Activated naive CD4-positive, alpha-beta T cell (primary cell): Measurements from ENCODE around the gene CAMKMT.

ENCODE experiments used
- DNase-seq, 4 experiments: peaks; one replicate each; lab custom pipeline; 2025; lab: John Stamatoyannopoulos, UW

Gene CAMKMT

DNA sequence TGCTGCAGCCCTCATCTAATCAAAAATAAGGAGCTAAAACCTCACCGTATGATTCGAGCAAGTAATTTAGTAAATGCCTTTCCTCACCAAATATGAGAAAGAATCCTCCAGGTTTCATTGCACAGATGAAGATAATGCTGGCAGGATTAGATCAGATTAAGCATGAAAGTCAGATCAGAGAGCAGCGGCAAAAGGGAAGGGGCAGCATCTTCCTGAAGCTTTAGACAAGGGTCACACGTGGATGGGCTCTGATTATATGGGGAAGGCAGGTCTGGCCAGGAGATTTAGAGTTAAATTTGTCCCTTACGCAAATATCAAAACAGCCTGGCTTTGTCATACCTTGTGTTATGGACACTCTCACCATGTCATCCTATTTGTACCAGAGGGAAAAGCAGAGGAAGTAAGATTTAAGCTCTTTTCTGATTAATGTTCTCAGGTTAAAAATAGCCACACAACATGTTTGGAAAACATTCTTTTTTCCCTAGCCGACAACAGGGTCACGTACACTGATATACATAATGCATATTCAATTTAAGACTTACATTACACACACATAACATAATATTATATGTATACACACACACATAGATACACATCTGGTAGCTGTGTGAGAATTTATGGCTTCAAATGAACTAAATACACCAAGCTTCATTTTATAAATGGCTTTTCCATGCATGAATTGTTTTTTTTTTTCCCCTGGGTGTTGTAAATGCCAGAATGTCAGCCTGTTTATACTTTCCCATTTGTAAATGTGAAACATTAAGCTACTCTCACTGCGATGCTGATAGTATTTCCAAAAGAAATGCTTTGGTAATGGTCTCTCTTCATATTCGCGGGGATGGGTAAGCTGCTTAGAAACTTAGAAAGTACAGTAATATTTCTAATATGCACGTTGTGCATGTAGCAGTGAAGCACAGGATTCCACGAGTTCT is 383.5 kb downstream of the CAMKMT start:
- no peak for DNase-seq

DNA sequence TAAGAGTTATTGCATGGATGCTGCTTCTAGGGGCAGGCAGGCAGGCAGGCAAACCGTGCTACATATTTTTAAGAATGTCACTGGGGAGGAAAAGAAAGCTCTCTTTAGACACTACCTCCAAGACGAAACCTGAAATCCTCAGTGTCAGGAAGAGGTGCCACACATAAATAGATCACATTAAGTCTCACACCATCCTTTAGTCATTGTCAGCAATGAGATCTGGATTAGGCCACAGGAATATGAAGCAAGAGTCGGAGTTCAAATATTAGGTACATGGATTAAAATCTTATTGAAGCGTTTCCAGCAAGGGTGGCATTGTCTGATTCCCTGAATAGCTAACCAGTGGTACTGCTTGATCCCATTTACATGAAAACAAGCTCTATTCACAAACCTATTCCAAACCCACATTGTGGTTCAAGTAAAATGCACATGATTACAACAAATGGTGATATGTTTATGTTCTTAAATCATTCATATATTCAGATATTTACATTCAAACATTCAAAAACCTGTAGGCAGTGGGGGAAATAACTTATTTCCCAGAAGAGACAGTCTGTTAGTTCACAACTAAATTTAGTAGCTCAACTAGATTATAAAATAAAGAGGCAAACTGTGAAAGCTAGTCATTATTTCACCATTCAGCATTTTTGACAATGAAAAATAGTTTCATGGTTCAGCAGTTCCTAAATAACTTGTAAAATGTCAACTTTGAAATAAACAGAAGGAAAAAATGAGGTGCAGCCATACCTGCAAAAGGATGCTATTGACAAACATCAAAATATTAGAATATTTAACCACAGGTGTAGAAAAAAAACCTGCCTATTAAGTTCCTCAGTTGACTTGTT is 384.4 kb downstream of the CAMKMT start:
- DNase-seq = no peak

DNA sequence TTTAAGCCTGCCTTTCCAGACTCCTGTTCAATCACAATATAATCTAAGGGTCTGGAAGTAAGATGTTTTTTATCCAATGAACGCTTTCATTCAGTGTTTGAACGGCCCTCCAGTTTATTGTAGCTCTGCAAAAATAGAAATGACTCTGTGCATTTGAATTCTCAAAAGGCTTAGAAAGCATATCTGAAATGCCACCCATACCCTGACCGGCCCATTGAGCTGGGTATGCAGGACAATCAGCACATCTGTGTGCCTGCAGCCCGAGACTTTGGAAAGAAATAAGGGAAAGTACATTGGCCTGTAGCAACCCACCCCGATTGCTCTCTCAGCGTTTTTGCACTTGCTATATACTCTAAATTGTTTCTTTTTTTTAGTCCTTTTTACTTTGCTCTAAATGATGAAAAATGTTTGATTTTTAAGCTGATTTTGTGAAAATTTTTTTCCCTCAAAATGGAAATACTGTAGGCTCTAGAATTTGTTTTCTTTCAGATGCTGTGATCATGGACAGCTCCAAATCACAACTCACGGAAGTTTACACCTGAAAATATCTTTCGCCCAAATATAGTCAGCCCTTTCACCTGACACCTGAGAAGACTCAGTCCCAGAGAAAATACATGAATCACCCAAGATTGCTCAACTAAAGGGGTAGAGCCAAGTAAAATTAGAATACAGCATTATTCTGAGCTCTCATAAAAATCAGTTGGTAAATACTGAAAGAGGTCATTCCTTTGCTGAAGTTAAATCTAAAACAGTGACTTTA is 385.3 kb downstream of the CAMKMT start:
- no peak for DNase-seq

DNA sequence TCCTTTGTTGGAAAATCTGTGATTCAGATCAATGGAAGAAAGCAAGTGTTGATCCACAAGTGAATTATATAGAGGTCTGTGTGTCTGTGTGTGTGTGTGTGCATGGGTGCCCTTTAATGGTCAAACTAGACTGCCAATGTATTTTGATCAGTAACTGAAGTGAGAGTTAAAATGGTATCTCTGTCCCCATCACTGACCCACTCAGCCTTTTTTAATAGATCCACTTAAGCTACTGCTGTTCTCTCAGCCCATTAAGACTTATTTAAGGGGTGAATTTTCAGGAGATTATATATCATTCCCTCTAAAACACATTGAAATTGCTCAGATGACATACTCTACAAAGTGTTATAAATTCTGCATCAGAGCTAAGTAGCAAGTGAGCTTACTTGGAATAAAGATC is 386.0 kb downstream of the CAMKMT start:
- no peak for DNase-seq

DNA sequence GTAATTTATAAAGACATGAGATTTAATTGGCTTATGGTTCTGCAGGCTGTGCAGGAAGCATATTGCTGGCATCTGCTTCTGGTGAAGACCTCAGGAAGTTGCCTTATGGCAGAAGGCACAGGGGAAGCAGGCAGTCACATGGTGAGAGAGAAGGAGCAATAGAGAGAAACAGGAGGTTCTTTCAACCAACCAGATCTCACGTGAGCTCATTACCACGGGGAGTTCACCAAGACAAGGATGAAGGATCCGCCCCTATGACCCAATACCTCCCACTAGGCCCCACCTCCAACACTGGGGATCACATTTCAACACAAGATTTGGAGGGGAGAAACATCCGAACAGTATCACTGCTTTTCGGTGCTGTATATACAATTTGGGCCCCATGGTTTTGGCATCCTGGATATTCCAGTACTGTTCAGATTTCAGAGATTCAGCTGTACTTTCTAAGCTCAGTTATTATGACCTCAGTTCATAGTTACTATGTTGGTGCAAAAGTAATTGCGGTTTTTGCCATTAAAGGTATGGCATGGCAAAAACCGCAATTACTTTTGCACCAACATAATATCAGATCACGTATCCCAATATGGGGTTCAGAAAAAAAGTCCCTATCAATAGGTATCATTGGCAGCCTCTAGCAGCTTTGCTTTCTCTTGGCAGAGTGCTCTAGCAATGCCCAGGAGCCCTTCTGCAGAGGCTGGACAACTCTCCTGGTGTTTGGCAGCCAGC is 390.2 kb downstream of the CAMKMT start:
- no peak for DNase-seq

DNA sequence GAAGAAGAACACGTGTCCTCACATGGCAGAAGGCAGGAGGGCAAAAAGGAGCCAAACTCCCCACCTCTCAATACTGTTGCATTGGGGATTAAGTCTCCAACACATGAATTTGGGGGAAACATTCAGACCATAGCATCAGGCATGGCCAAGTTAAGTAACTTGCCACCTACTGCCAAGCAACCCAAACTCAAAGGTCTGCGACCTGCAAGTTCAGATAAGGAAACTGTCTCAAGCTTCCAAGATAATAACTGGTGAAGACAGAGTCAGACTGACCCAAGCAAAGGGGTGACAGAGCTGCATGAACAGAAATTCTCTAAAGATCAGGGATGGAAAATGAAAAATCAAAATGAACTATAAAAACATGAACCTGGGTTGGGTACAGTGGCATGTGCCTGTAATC is 391.0 kb downstream of the CAMKMT start:
- no peak for DNase-seq

DNA sequence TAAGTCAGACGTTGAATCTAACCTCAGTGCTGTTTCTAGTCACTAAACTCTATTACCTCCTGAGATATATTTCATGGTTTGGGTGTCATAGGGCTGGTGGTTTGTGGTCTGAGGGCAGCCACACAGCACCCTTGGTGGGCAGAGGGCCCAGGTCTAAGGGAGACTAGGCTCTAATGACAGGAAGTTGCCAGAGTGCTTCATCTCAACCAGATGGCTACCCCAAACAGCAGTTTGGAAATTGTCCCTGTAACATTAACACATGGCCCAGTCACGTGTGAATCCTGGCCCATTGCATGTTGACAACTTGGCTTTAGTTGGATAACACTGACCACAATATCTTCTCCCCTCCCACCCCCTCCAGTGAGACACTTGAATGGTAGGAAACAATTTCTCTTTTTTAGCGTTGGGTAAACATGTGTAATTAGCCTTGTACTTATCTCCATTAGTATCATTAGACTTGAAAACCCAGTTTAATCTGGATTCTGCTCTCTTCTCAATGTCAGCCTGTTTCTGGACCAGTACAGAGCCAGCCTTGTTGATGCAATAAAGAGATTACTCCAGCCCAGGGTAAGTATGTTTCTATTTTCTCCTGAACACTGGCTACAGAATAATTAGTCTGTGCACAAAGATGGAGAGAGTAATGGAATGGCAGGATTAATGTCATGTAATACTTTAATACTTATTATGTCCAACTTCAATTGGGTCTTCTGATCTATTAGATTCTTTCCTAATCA is 392.0 kb downstream of the CAMKMT start:
- DNase-seq = no peak

DNA sequence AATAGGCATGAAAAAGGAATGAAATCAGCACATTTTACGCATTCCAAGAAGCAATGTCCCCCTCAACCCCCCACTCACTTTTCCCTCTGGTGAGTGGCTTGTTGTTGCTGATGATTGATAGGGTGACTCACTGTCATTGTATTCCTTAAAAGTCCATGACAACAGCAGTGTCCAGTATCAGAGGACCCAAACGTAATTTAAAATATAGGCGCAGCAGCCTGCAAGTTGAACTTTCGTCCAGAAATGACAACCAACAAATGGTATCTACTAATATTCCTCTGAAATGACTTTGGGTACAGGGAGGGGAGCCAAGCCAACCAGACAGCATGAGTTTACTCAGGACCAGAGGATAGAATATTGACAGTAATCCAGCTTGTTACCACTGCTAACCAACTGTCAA is 396.8 kb downstream of the CAMKMT start:
- no peak for DNase-seq

DNA sequence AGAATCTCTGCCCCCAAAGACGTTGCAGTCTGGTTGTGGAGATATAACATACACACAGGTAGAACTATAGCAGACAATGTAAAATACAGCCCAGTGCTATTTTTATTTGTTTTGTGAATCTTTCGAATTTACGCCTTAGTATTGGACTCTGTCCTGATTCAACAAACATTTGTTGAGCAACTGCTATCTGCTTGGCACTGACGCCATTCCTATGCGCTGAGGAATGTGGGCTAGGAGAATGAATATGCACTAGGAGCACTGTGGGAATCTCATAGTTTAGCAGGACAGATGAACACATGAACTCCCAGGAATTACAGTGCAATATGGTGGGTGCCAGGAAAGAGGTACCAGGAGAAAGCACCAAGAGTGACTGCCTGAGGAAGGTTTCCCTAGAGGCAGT is 398.1 kb downstream of the CAMKMT start:
- DNase-seq = no peak

DNA sequence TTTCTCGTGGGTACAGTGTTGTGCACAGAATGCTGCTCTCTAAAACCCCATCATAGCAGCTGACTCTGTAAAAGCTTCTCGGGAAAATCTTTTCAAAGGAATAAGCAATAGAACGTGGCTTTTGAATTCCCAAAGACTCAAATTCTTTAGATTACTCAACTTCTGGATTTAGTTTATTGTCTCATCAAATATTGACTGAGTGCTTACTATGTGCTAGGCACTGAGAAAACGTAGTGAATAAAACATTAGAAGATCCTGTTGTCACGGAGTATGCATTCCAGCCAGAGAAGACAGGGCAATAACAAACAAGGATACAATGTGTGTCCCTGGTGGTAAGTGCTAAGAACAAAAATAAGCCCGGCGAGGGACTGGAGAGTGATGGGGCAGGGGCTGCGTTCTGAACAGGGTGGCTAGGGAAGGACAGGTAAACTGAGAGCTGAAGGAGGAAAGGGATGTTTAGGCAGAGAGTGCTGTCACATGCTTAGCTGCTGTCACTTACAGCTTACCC is 401.6 kb downstream of the CAMKMT start:
- no peak for DNase-seq

DNA sequence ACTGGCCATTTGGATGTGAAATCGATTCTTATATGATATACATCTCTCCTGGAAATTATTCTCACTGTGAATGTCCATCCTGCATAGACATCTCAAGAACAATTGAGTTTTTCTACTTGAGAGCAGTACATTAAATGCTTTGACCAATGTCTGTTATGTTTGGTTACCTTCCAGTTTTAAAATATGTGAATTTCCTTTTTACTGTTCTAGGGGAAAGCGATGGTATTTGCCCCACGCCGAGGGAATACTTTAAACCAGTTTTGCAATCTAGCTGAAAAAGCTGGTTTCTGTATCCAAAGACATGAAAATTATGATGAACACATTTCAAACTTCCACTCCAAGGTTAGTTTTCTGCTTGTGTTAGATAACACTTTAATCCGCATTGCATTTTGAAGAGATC is 404.5 kb downstream of the CAMKMT start:
- no peak for DNase-seq

DNA sequence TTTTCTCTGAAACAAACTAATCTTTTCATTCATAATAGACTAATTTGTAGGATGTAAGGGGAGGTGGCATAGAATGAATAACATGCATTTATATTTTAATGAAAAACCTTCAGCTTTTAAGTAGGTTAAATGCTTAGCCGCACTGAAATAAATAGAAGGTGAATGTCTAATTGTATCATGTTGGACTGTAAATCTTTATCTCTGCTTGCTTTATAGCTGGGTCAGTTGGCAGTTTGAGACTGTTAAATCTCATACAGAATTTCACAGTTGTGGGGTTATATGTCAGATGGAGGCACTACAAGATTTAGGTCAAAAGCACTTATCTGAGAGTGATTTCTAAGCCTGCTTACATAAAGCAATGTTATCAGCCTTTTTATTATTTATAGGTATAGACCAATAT is 405.0 kb downstream of the CAMKMT start:
- no peak for DNase-seq

DNA sequence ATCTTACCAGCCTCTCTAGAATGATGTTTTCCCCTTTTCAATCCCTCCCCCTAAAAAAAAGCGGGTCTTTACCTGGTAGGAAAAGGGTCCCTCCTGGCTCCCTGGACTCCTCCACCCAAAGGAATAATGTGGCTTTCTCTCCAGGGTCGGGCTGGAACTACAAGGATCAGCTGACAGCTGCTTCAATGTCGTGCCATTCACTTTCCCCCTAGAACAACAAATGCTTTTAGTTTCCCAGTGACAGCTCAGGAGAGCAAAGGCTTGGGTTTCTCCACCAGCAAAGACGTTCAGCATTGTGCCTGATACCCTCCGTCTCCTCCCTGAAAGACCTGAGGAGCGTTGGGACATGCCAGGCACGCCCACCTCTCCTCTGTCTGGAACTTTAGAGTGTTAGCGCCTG is 405.9 kb downstream of the CAMKMT start:
- DNase-seq = no peak

DNA sequence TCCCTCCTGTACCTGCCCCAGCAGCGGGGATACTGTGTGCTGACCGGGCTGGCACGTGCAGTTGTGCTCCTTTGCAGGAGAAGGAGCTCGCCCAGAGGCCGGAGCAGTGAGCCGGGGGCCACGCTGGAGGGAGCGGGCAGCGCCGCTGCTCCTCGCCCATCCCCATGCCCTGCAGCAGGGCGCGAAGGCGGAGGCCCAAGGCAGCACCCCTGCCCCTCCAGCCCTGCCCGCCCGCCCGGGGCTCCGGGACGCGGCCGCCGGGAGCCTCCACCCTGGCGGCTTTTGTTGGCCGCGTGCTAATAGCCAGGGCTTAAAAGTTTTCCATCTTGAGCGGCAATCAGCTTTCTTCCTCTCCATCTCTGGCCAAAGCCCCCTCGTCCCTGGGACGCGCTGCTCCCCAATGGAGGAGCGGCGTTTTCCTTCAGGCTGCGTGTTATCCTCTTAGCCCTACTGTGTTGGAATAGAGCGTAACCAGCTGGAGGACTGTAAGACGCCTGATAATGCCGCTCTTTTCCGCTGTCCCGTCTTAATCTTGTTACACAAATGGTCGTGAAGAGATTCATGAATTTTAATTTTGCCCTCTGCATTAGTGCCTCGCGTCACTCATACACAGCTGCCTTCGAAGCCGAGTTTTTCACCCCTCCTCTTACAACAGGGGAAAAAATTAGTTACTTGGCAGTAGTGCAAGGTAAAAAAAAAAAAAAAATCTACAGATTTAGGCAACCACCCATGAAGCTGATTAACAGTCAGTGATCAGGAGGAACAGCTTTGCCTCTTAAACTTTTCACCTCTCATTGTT is 406.9 kb downstream of the CAMKMT start:
- no peak for DNase-seq

DNA sequence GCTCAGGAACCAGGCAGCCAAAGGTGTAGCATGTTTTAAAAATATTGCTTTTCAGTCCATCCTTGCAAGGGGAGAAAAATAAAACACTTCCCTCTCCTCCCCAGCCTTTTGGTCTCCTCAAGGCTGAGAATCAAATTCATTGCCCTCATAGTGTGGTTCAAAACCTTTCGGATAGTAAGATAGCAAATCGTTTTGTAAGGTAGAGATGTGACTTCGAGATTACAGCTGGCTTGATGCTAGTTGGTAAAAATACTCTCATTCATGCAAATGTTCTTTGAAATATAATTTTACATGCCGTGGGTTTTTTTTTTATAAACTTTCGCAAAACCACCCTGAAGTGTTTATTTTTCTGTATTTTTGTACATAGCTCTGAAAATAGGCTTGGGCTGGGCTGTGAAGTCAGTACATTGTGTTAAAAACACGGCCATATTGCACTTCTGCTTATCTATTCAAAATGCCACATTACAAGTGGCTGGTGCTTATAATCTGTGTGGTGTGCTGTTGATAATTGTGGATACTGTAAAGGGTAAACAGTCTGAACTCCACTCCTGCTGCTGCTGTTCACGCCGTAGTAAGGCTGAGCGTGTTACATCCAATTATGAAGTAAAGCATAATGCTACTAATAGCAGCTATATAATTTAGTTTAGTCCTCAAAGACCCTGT is 407.7 kb downstream of the CAMKMT start:
- DNase-seq = no peak

DNA sequence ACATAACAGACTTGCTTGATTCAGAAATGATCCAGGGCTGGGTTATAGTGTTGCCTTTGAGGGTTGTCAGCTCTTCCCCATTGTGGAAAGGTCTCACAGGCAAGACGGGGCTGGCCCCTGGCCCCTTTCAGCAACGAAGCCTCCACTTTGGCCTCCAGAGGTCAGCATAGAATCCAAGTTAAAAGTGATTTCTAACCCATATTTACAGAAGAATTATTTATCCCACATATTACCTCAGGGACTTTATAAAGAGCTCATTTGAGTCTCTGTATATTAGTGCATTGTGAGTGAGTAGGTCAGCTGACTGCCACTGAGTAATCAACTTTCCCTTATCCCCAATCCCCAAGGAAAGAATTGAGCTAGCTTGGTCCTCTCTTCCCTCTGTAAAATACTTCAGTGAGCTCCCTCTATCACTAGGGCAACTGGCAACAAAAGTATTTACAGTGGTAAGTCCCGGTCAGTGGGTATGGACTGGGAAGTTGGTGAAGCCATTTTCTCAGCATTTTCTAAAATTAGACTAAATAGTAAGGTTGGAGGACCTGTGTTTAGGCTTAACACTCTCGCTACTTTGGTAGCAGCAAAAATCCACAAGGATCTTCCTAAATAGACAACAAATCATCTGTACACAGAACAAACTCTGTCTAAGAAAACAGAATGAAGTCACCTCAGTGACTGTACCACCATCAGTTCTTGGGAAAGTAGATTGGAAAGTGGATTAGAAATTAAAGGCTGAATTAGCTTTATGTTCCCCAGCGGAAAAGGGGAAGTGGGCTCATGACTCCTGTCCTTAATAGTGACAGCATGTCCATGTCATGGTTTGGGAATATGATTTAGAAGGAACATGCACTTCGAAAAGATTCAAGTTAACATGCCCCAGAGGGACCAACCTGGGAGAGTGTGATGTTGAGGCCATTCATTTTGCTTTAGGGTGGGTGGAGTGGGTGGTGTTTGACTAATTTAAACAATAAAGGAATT is 408.8 kb downstream of the CAMKMT start:
- no peak for DNase-seq

DNA sequence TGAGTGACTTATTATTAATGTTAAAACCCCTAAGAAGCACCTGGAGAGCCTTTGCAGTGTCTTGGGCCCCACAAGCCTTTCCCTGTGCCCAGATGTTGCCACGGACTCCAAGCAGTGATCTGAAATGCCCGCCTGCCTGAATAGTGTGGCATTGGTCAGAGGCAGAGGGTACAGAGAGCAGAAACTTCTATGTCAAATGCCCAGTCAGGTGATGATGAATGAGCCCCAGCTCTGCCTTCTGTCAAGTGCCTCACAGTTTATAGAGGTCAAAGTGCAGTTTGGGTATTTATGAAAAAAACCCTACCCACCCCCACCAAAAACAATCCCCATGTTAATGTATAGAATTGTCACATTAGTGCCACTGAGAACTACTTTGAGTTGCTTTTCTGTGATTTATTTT is 409.8 kb downstream of the CAMKMT start:
- no peak for DNase-seq

DNA sequence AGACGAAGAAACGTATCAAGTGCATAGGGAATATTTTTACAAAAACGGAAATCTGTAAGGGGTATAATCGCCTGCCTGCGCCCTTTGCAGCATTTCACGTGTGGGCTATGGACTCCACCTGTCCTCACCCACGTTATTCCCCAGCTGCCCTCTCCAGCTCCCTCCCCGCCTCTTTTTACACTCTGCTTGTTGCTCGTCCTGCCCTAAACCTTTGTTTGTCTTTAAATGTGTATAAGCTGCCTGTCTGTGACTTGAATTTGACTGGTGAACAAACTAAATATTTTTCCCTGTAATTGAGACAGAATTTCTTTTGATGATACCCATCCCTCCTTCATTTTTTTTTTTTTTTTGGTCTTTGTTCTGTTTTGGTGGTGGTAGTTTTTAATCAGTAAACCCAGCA is 410.4 kb downstream of the CAMKMT start:
- no peak for DNase-seq
